HL-60 (cell line): ENCODE measurements around the gene MSI1.

Experiments used
- GABPA ChIP-seq: IDR thresholded peaks from 2 replicates; pipeline ENCODE4 v1.6.1; 2012; ENCODE audit warnings: low read depth
- POLR2AphosphoS5 ChIP-seq: IDR thresholded peaks from 2 replicates; pipeline ENCODE4 v1.6.1; 2012; ENCODE audit warnings: low read depth
- SPI1 ChIP-seq: IDR thresholded peaks from 2 replicates; pipeline ENCODE4 v1.6.1; 2012; ENCODE audit warnings: low read depth, mild to moderate bottlenecking, borderline replicate concordance
- TF ChIP-seq, protein P1 (sequence below): IDR thresholded peaks from 2 replicates; pipeline ENCODE4 v1.6.1; 2012; ENCODE audit warnings: low read depth; ENCODE audit not compliant: insufficient replicate concordance
- TF ChIP-seq, protein P2 (sequence below): IDR thresholded peaks from one replicate; pipeline ENCODE4 v1.5.1; 2011; ENCODE audit warnings: low read length, control low read depth, inconsistent platforms; ENCODE audit not compliant: insufficient read depth

DNA sequence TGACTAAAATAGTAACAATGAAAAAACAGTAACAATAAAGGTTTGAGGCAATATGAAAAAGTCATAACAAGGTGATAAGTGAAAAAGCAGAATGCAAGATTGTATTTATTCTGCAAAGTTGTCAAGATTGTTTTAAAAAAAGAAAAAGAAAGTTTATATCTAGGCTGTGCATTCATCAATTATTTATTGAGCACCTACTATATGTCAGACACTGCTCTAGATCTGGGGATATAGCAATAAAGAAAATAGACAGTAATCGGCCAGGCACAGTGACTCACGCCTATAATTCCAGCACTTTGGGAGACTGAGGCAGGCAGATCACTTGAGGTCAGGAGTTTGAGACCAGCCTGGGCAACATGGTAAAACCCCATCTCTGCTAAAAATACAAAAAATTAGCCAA, 45.2 kb downstream of the MSI1 start:
- TF ChIP-seq, protein P1, sequence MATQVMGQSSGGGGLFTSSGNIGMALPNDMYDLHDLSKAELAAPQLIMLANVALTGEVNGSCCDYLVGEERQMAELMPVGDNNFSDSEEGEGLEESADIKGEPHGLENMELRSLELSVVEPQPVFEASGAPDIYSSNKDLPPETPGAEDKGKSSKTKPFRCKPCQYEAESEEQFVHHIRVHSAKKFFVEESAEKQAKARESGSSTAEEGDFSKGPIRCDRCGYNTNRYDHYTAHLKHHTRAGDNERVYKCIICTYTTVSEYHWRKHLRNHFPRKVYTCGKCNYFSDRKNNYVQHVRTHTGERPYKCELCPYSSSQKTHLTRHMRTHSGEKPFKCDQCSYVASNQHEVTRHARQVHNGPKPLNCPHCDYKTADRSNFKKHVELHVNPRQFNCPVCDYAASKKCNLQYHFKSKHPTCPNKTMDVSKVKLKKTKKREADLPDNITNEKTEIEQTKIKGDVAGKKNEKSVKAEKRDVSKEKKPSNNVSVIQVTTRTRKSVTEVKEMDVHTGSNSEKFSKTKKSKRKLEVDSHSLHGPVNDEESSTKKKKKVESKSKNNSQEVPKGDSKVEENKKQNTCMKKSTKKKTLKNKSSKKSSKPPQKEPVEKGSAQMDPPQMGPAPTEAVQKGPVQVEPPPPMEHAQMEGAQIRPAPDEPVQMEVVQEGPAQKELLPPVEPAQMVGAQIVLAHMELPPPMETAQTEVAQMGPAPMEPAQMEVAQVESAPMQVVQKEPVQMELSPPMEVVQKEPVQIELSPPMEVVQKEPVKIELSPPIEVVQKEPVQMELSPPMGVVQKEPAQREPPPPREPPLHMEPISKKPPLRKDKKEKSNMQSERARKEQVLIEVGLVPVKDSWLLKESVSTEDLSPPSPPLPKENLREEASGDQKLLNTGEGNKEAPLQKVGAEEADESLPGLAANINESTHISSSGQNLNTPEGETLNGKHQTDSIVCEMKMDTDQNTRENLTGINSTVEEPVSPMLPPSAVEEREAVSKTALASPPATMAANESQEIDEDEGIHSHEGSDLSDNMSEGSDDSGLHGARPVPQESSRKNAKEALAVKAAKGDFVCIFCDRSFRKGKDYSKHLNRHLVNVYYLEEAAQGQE, result no peak
- TF ChIP-seq, protein P2, sequence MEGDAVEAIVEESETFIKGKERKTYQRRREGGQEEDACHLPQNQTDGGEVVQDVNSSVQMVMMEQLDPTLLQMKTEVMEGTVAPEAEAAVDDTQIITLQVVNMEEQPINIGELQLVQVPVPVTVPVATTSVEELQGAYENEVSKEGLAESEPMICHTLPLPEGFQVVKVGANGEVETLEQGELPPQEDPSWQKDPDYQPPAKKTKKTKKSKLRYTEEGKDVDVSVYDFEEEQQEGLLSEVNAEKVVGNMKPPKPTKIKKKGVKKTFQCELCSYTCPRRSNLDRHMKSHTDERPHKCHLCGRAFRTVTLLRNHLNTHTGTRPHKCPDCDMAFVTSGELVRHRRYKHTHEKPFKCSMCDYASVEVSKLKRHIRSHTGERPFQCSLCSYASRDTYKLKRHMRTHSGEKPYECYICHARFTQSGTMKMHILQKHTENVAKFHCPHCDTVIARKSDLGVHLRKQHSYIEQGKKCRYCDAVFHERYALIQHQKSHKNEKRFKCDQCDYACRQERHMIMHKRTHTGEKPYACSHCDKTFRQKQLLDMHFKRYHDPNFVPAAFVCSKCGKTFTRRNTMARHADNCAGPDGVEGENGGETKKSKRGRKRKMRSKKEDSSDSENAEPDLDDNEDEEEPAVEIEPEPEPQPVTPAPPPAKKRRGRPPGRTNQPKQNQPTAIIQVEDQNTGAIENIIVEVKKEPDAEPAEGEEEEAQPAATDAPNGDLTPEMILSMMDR, result no peak
- TF ChIP-seq GABPA (no peak), POLR2AphosphoS5 (no peak), SPI1 (no peak)
